Fibroblast of the aortic adventitia (primary cell): ENCODE data around the gene ANO2. TPM values are rescaled to one million over a fixed set of nuclear protein-coding genes. Genes with fewer than 3 reads are reported as not detected.

Experiments used
- DNase-seq: peaks from one replicate; pipeline ENCODE4 v3.0.0-alpha.2; 2010; ENCODE audit warnings: low read depth
- H3K4me3 ChIP-seq: 2 replicates; pipeline ENCODE4 v1.5.1; 2011; ENCODE audit warnings: low read depth, mild to moderate bottlenecking, control low read depth, low read length, moderate library complexity
- CTCF ChIP-seq: IDR thresholded peaks from 2 replicates; pipeline ENCODE4 v1.5.1; 2011; ENCODE audit warnings: mild to moderate bottlenecking, low read length, control low read depth, inconsistent platforms; ENCODE audit not compliant: insufficient read depth
- total RNA-seq: library from RNA; depleted of rRNA; stranded (reverse); fragments of >200 nt; gene quantifications from 2 replicates; pipeline ENCODE4 v1.2.3, GENCODE V29; 2012; ENCODE audit warnings: low replicate concordance

The ANO2 gene
- total RNA-seq, 1 donor, result not detected

GRCh38 chr12:5904441-5904840 lies 40.6 kb downstream of the ANO2 start:
- no peak for TF ChIP-seq CTCF
- no peak for DNase-seq
- H3K4me3 ChIP-seq, result no peak overlapping the region

- DNase-seq, result no peak
- H3K4me3 ChIP-seq, result no peak overlapping the region
- no peak for TF ChIP-seq CTCF
Measured at GRCh38 chr12:5902736-5903135, 42.3 kb downstream of the ANO2 start.

GRCh38 chr12:5901416-5901815 lies 43.6 kb downstream of the ANO2 start:
- no peak overlapping the region for H3K4me3 ChIP-seq
- TF ChIP-seq CTCF, result no peak
- no peak for DNase-seq

GRCh38 chr12:5900533-5901205 lies 44.4 kb downstream of the ANO2 start:
- no peak for DNase-seq
- no peak overlapping the region for H3K4me3 ChIP-seq
- TF ChIP-seq CTCF, result no peak

GRCh38 chr12:5900076-5900475 lies 45.0 kb downstream of the ANO2 start:
- H3K4me3 ChIP-seq, result no peak overlapping the region
- no peak for DNase-seq
- TF ChIP-seq CTCF, result no peak

- no peak for DNase-seq
Measured at GRCh38 chr12:5899675-5900074, 45.4 kb downstream of the ANO2 start.

More at GRCh38 chr12:5899675-5900074, 45.4 kb downstream of the ANO2 start:
- no peak overlapping the region for H3K4me3 ChIP-seq
- no peak for TF ChIP-seq CTCF
